DOHH2 (cell line): ENCODE measurements around the gene PLA2G6.
"Not testable (repeated sequence)": the region's sequence is repeated elsewhere in the genome, so short reads cannot be mapped to it uniquely, and the experiment has no call there.

Experiments used
- H3F3A ChIP-seq: fragments of 200-600 bp; sonication (generic), shearing (Covaris generic); 2 replicates; pipeline ENCODE4 v1.6.0; 2016; ENCODE audit warnings: antibody characterized with exemption, mild to moderate bottlenecking; ENCODE audit not compliant: control insufficient read depth, insufficient read depth
- H3K27ac ChIP-seq: fragments of 200-600 bp; sonication (generic); 2 replicates; pipeline ENCODE4 v1.5.1; 2014; ENCODE audit warnings: low read depth, mild to moderate bottlenecking, low read length, moderate library complexity
- H3K27me3 ChIP-seq: fragments of 200-600 bp; sonication (generic); 2 replicates; pipeline ENCODE4 v1.6.1; 2014; ENCODE audit warnings: mild to moderate bottlenecking, low read length, mixed read lengths; ENCODE audit not compliant: control insufficient read depth
- H3K36me3 ChIP-seq: fragments of 200-600 bp; sonication (generic); 2 replicates; pipeline ENCODE4 v1.6.1; 2014; ENCODE audit warnings: mild to moderate bottlenecking, low read length, moderate library complexity, mixed read lengths; ENCODE audit not compliant: control insufficient read depth
- H3K4me1 ChIP-seq: fragments of 200-600 bp; sonication (generic); 2 replicates; pipeline ENCODE4 v1.6.1; 2014; ENCODE audit warnings: mild to moderate bottlenecking, low read length, mixed read lengths; ENCODE audit not compliant: control insufficient read depth
- H3K4me2 ChIP-seq: fragments of 200-600 bp; sonication (generic); 2 replicates; pipeline ENCODE4 v1.6.0; 2014; ENCODE audit warnings: mild to moderate bottlenecking, low read length, moderate library complexity
- H3K4me3 ChIP-seq: fragments of 200-600 bp; sonication (generic); 2 replicates; pipeline ENCODE4 v1.5.1; 2014; ENCODE audit warnings: mild to moderate bottlenecking, low read length, mixed read lengths
- H3K79me2 ChIP-seq: fragments of 200-600 bp; sonication (generic); 2 replicates; pipeline ENCODE4 v1.6.1; 2014; ENCODE audit warnings: mild to moderate bottlenecking, low read length, mixed read lengths; ENCODE audit not compliant: control insufficient read depth
- H3K9me2 ChIP-seq: fragments of 200-600 bp; sonication (generic); replicated peaks from 2 replicates; pipeline ENCODE4 v1.6.1; 2014; ENCODE audit warnings: mild to moderate bottlenecking, low read length, mixed read lengths; ENCODE audit not compliant: control insufficient read depth
- H3K9me3 ChIP-seq: fragments of 200-600 bp; sonication (generic); 2 replicates; pipeline ENCODE4 v1.6.1; 2014; ENCODE audit warnings: antibody characterized with exemption, low read length, mixed read lengths; ENCODE audit not compliant: control insufficient read depth, insufficient read depth
- H4K20me1 ChIP-seq: fragments of 200-600 bp; sonication (generic); 2 replicates; pipeline ENCODE4 v1.6.0; 2014; ENCODE audit warnings: low read depth, mild to moderate bottlenecking, antibody characterized with exemption, low read length, moderate library complexity; ENCODE audit not compliant: control insufficient read depth, insufficient read depth
- CTCF ChIP-seq: fragments of 200-600 bp; sonication (generic); IDR thresholded peaks from one replicate; pipeline ENCODE4 v1.5.1; 2014; ENCODE audit warnings: antibody characterized with exemption, mild to moderate bottlenecking, low read depth, low read length; ENCODE audit not compliant: poor library complexity, severe bottlenecking
- EZH2phosphoT487 ChIP-seq: fragments of 200-600 bp; sonication (generic); IDR thresholded peaks from 2 replicates; pipeline ENCODE4 v1.6.1; 2017; ENCODE audit warnings: borderline replicate concordance, mild to moderate bottlenecking, antibody characterized with exemption, low read length, moderate library complexity, mixed read lengths

PLA2G6 gene

GRCh38 chr22:38151126-38151500 is 30.5 kb downstream of the PLA2G6 start:
- Histone ChIP-seq H3K9me3 (no peaks in the 10 kb centered on the region), H3K36me3 (no peaks in the 10 kb centered on the region), H3K27me3 (no peaks in the 10 kb centered on the region), H3K9me2 (no peaks in the 10 kb centered on the region), H4K20me1 (no peaks in the 10 kb centered on the region), H3K4me1 (peaks cover 7% of the 10 kb centered on the region), H3K79me2 (no peaks in the 10 kb centered on the region), H3K4me3 (no peak overlapping the region), H3K4me2 (no peak overlapping the region), H3K27ac (no peak overlapping the region), H3F3A (no peaks in the 10 kb centered on the region)
- TF ChIP-seq CTCF (no peak), EZH2phosphoT487 (no peak)

GRCh38 chr22:38148245-38148644 is 33.4 kb downstream of the PLA2G6 start:
- Histone ChIP-seq H3K4me2 (no peak overlapping the region), H3K4me3 (no peak overlapping the region), H3K4me1 (peaks cover 7% of the 10 kb centered on the region), H3F3A (no peaks in the 10 kb centered on the region), H3K9me3 (no peaks in the 10 kb centered on the region), H3K27ac (no peak overlapping the region), H4K20me1 (no peaks in the 10 kb centered on the region), H3K79me2 (no peaks in the 10 kb centered on the region), H3K36me3 (no peaks in the 10 kb centered on the region), H3K27me3 (no peaks in the 10 kb centered on the region), H3K9me2 (no peaks in the 10 kb centered on the region)
- TF ChIP-seq CTCF (no peak), EZH2phosphoT487 (no peak)

DNA sequence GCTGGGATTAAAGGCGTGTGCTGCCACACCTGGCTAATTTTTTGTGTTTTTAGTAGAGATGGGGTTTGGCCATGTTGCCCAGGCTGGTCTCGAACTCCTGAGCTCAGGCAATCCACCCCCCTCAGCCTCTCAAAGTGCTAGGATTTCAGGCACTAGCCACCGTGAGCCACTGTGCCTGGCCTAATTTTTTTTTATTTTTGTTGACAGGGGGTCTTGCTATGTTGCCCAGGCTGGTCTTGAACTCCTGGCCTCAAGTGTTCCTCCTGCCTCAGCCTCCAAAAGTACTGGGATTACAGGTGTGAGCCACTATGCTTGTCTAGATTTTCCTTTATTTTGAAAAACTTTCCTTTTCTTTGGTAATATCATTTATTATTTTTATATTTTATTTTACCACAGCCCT is 35.5 kb downstream of the PLA2G6 start:
- not testable (repeated sequence) for H3K36me3 ChIP-seq, H3K4me2 ChIP-seq, H4K20me1 ChIP-seq, H3K4me3 ChIP-seq, H3K27ac ChIP-seq, H3K9me2 ChIP-seq, H3K27me3 ChIP-seq, H3F3A ChIP-seq, H3K79me2 ChIP-seq, H3K4me1 ChIP-seq, H3K9me3 ChIP-seq

GRCh38 chr22:38144025-38144405 is 37.6 kb downstream of the PLA2G6 start:
- Histone ChIP-seq H3K79me2 (no peaks in the 10 kb centered on the region), H3K4me2 (no peak overlapping the region), H3K27ac (no peak overlapping the region), H3K4me1 (peaks cover 7% of the 10 kb centered on the region), H3K9me3 (no peaks in the 10 kb centered on the region), H3F3A (no peaks in the 10 kb centered on the region), H3K27me3 (no peaks in the 10 kb centered on the region), H3K36me3 (peaks cover 4% of the 10 kb centered on the region; the same call in 1 of the 2 replicates), H4K20me1 (no peaks in the 10 kb centered on the region), H3K4me3 (no peak overlapping the region), H3K9me2 (no peaks in the 10 kb centered on the region)
- no peak for TF ChIP-seq CTCF
- no peak for TF ChIP-seq EZH2phosphoT487
